Neural cell (in vitro differentiated cells): Measurements from ENCODE around the gene PCDHB7.

ENCODE experiments used
- EP300 ChIP-seq: fragments of 450-650 bp; conservative IDR thresholded peaks from 2 replicates; pipeline ENCODE4 v1.6.1; 2014; ENCODE audit warnings: antibody characterized with exemption, mild to moderate bottlenecking, moderate library complexity; ENCODE audit not compliant: poor library complexity, severe bottlenecking
- EZH2 ChIP-seq: fragments of 200-600, 300-800 bp; shearing (Covaris generic), sonication (generic); IDR thresholded peaks from 2 replicates; pipeline ENCODE4 v1.6.1; 2014; ENCODE audit warnings: antibody characterized with exemption, low read length, borderline replicate concordance, mild to moderate bottlenecking; ENCODE audit not compliant: insufficient read depth, poor library complexity, severe bottlenecking
- MXI1 ChIP-seq: fragments of 450-650 bp; conservative IDR thresholded peaks from 2 replicates; pipeline ENCODE4 v1.6.1; 2014; ENCODE audit warnings: antibody characterized with exemption, mild to moderate bottlenecking; ENCODE audit not compliant: poor library complexity, severe bottlenecking
- POLR2AphosphoS5 ChIP-seq: IDR thresholded peaks from 2 replicates; pipeline ENCODE4 v1.6.1; 2012
- RAD21 ChIP-seq: fragments of 450-650 bp; conservative IDR thresholded peaks from 2 replicates; pipeline ENCODE4 v1.6.1; 2014; ENCODE audit warnings: antibody characterized with exemption, mild to moderate bottlenecking, moderate library complexity
- SMC3 ChIP-seq: fragments of 450-650 bp; conservative IDR thresholded peaks from 2 replicates; pipeline ENCODE4 v1.6.1; 2014; ENCODE audit warnings: antibody characterized with exemption, mild to moderate bottlenecking, moderate library complexity; ENCODE audit not compliant: poor library complexity
- TAF1 ChIP-seq: IDR thresholded peaks from 2 replicates; pipeline ENCODE4 v1.6.1; 2012; ENCODE audit warnings: low read depth
- TF ChIP-seq, protein P1 (sequence below): fragments of 450-650 bp; IDR thresholded peaks from 2 replicates; pipeline ENCODE4 v1.5.1; 2014; ENCODE audit warnings: antibody characterized with exemption, mild to moderate bottlenecking, moderate library complexity; ENCODE audit not compliant: poor library complexity, severe bottlenecking
- TF ChIP-seq, protein P2 (sequence below): IDR thresholded peaks from 2 replicates; pipeline ENCODE4 v1.6.1; 2012; ENCODE audit warnings: borderline replicate concordance

DNA sequence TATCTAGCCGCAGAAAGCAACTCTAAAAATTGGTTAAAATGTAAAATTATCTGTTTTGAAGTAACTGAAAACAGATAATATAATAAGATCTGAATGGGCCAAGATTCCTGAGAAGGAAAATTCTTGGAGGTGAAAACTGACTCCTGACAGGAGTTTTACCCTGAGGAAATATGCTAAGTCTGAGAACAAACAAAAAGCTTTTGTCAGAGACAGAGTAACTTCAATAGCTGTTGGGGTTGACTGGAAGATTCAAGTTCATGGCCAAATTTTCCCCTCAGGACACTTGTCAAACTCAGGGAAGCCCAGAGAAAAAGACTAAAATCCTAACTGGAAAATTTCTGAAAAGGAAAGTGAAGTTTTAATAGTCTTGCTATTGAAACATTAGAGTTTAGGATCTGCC lies 45.1 kb upstream of the PCDHB7 start:
- TF ChIP-seq, protein P1, sequence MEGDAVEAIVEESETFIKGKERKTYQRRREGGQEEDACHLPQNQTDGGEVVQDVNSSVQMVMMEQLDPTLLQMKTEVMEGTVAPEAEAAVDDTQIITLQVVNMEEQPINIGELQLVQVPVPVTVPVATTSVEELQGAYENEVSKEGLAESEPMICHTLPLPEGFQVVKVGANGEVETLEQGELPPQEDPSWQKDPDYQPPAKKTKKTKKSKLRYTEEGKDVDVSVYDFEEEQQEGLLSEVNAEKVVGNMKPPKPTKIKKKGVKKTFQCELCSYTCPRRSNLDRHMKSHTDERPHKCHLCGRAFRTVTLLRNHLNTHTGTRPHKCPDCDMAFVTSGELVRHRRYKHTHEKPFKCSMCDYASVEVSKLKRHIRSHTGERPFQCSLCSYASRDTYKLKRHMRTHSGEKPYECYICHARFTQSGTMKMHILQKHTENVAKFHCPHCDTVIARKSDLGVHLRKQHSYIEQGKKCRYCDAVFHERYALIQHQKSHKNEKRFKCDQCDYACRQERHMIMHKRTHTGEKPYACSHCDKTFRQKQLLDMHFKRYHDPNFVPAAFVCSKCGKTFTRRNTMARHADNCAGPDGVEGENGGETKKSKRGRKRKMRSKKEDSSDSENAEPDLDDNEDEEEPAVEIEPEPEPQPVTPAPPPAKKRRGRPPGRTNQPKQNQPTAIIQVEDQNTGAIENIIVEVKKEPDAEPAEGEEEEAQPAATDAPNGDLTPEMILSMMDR: no peak
- TF ChIP-seq MXI1 (no peak), EZH2 (no peak), SMC3 (no peak), EP300 (no peak), RAD21 (no peak), POLR2AphosphoS5 (no peak), TAF1 (no peak)
- TF ChIP-seq, protein P2, sequence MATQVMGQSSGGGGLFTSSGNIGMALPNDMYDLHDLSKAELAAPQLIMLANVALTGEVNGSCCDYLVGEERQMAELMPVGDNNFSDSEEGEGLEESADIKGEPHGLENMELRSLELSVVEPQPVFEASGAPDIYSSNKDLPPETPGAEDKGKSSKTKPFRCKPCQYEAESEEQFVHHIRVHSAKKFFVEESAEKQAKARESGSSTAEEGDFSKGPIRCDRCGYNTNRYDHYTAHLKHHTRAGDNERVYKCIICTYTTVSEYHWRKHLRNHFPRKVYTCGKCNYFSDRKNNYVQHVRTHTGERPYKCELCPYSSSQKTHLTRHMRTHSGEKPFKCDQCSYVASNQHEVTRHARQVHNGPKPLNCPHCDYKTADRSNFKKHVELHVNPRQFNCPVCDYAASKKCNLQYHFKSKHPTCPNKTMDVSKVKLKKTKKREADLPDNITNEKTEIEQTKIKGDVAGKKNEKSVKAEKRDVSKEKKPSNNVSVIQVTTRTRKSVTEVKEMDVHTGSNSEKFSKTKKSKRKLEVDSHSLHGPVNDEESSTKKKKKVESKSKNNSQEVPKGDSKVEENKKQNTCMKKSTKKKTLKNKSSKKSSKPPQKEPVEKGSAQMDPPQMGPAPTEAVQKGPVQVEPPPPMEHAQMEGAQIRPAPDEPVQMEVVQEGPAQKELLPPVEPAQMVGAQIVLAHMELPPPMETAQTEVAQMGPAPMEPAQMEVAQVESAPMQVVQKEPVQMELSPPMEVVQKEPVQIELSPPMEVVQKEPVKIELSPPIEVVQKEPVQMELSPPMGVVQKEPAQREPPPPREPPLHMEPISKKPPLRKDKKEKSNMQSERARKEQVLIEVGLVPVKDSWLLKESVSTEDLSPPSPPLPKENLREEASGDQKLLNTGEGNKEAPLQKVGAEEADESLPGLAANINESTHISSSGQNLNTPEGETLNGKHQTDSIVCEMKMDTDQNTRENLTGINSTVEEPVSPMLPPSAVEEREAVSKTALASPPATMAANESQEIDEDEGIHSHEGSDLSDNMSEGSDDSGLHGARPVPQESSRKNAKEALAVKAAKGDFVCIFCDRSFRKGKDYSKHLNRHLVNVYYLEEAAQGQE: no peak
